HG02588 (cell line): ENCODE data around the gene CNDP1.
"Not testable (repeated sequence)": the region's sequence is repeated elsewhere in the genome, so short reads cannot be mapped to it uniquely, and the experiment has no call there.

Source experiments
- ATAC-seq: cut with Tn5 transposase; IDR thresholded peaks from one replicate; pipeline ENCODE4 v1.9.1; 2021; ENCODE audit warnings: mild to moderate bottlenecking, moderate library complexity; ENCODE audit not compliant: unreplicated experiment

CNDP1 gene

GRCh38 chr18:74534150-74534969, at the start of gene CNDP1:
TSS of gene CNDP1 (plus strand) at chr18:74534500. CDS start at chr18:74534668, 168 bp downstream.
- ATAC-seq: no peak

DNA sequence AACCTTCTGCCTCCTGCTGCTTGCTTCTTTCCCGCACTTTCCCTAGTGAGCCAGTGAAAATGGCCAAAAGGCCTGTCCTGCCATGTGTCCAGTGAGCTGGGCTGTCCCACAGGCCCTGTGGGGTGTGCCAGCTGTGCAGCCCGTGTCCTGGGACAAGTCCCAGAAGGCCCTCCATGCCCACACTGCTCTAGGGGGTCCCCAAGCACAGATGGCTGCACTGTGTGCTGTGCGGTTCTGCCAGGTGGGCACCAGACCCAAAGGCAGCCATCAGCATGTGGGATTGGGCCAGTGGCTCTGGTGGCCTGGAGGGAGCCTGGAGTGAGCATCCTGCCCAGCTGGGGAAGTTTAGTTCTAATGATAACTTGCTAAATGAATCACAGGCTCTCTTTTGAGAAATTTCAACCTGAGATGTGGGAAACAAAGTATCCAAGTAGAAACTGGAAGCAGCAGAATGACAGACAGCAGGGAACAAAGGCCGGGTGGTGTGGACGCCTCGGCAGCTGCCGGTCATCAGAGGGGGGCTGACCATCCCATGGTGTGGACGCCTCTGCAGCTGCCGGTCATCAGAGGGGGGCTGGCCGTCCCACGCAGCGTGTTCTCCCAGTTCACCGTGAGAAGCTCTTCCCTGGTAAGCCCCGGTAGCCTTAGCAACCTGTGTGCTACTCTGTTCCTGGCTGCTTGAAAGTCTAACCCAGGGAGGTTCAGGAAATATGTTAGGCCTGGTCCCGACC, 48.0 kb upstream of the CNDP1 start:
- ATAC-seq: no peak

- ATAC-seq: no peak
Measured at GRCh38 chr18:74488354-74488753, 45.9 kb upstream of the CNDP1 start.

DNA sequence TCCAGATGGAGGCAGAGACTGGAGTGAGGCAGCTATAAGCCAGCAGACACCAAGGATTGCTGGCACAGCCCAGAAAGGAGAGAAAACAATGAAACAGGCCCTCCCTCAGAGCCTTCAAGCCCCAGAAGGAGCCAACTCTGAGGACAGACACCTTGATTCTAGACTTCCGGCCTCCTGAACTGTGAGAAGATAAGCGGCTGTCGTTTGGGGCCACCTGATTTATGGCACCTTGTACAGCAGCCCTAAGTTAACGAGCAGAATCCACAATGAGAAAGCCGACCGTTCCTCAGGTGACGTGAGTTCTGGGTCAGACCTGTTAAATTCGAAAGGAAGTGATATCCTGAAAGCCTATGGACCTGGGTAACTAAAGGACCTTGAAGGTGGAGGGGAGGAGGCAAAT, 45.4 kb upstream of the CNDP1 start:
- no peak for ATAC-seq

- ATAC-seq: no peak
Measured at GRCh38 chr18:74489676-74490075, 44.6 kb upstream of the CNDP1 start.

DNA sequence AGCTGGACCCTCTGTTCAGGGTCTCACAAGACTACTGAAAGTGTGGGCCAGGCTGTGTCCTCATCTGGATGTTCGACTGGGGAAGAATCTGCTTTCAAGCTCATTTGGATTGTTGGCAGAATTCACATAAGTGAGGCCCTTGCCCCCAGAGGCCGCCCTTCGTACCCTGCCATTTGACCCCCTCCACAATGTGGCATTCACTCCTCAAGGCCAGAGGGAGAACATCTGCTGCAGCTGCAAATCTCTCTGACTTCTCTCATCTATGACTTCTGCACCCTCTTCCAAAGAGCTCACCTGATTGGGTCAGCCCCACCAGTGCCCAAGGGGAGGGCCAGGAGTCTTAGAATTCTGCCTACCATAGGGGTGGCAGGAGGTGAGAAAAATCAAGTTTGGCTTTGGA, 42.0 kb upstream of the CNDP1 start:
- no peak for ATAC-seq

GRCh38 chr18:74493689-74494088, 40.6 kb upstream of the CNDP1 start:
- no peak for ATAC-seq

DNA sequence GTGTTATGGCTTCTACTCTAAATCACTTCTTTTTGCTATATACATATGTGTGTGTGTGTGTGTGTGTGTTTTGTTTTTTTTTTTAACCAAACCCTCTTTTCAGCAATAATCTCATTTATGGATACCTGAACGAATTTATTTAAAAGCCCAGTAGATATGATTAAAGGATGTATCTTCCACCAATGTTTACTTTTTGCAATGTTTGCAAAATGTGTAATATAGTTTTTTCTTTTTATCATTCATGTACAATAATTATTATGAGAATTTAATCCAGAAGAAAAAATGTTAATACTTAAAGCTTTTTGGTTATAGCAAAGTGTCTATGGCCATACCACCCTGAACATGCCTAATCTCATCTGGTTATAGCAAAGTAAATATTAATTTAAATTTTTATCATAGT, 39.8 kb upstream of the CNDP1 start:
- ATAC-seq: no peak

- peak; percentile 75 for ATAC-seq
Measured at GRCh38 chr18:74495581-74496507, 38.5 kb upstream of the CNDP1 start, which contains the start of gene CNDP2. TSS of gene CNDP2 (plus strand) at chr18:74496363. CDS start at chr18:74499974, 3,611 bp downstream.

DNA sequence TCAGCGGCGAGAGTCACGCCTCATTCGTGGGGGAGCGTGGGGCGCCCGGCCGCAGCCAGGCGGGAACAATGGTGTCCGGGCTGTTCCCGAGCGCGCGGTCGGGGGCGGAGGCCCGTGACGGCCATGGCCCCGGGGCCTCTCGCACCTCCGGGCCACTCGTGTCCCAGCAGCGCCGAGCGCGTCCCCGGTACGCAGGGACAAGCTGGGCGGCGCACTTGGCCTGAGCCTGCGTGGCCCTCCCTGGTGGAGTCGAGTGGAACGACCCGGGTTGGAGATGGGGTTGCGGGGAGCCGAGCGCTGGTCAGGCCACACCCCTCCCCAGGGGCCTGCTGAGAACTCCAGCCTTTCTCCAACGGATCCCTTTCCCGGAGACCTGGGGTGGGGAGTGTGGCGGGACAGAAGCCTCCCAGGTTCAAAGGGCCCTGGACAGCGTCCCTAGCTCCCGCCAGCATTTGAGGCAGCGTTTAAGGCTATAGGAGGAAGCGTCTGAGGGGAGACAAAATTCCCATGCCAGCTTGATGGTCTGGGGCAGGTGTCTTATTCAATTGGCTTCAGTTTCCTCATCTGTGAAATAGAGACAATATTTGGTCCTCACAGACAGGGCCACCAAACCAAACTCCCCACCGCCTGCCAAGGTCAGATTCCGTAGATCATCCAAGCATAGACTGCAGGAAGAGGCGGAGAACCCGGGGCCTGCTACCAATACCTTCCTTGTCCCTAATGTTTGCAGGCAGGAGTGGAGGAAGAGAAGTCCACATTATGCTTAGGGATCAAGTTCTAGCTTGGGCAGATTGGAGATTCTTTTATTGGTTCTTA, 37.6 kb upstream of the CNDP1 start:
- ATAC-seq: peak; percentile 26

- no peak for ATAC-seq
Measured at GRCh38 chr18:74497324-74497676, 37.0 kb upstream of the CNDP1 start.

GRCh38 chr18:74497778-74498177, 36.5 kb upstream of the CNDP1 start:
- ATAC-seq: no peak

- peak; percentile 22 for ATAC-seq
Measured at GRCh38 chr18:74498712-74499627, 35.3 kb upstream of the CNDP1 start.

DNA sequence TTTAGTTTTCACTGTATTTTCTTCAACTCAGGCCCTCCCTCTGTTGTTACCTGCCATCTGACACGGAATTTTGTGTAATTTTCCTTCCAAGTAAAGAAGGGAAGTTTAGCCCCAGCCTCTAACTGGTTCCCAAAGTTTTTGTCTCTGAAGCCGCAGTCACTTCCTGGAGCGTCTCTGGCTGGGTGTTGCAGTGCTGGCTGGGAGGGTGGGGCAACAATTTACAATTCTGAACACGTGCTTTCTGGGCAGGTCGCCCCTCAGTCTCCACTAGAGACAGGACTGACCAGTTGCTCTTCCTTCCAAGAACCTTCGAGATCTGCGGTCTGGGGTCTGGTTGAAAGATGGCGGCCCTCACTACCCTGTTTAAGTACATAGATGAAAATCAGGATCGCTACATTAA, 34.7 kb upstream of the CNDP1 start:
- ATAC-seq: peak; percentile 41

DNA sequence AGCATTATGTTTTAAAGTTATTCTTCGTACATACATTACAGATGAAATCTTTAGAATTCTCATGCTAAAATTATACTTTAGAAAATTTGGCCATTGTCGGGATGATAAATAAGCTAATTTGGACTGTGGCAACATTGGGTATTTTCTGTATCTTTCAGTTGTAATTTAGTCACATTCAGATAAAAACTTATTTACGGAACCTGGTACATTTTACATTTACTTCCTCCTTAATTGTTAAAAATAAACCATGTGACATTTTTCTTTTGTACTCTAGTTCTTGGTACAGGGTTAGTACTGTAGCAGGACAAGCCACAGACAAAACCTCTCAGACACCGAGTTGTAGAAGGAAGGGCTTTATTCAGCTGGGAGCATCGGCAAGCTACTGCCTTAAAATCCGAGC, 33.9 kb upstream of the CNDP1 start:
- no peak for ATAC-seq

DNA sequence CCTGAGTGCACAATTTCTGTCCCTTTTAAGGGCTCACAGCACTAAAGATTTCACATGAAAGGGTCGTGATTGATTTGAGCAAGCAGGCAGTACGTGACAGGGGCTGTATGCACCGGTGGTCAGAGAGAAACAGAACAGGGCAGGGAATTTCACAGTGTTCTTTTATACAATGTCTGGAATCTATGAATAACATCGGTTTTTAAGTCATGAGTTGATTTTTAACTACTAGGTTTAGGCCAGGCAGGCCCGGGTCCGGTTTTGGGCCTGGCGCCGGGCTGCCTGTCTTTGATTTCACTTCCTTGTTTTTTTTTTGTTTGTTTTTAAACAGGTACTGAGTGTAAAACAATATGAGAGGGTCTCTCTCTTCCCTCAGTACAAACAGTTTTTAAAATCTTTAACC, 33.5 kb upstream of the CNDP1 start:
- ATAC-seq: not testable (repeated sequence)

DNA sequence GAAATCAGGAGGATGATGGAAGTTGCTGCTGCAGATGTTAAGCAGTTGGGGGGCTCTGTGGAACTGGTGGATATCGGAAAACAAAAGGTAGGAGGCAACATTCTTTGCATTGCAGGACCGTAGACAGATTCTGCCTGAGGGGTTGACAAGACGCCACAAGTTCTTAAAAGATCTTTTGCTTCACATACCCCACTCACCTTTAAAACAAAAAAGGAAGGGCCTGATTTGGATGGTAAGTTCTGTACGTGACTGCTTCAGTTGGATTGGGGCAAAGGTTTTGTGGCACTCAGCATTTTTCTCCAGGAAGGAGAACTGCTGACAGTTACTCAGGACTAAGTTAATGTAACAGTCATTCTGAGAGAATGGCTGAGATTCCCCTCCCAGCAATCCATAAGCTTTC, 32.9 kb upstream of the CNDP1 start:
- no peak for ATAC-seq

DNA sequence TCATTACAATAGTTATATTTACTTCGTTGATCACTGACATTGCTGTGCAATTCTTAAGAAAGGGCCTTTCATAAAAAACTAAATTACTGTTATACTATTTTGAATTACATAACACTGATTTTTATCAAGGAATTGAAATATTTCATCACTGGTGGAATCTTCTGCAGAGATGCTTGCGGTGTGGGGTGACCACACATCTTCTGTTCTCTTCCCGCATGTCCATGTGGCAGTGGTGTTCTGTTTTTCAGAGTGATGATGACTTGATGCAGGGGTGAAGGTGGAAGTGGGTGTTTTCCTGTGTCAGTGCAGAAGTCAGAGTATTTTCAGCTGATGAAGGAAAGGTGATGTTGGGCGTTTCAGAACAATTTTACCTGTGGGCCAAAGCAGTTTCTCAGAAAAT, 31.2 kb upstream of the CNDP1 start:
- ATAC-seq: no peak

- ATAC-seq: no peak
Measured at GRCh38 chr18:74505776-74506175, 28.5 kb upstream of the CNDP1 start.
